ENCODE data around the gene TYROBP. TPM values are rescaled to one million over a fixed set of nuclear protein-coding genes. Genes with fewer than 3 reads are reported as not detected.
A peak's percentile ranks its signal among the peaks of the same experiment; 100 is the strongest.

The TYROBP gene
- total RNA-seq, 1 donor from 2014 or later = not detected

- Mint-ChIP-seq H3K27me3 (ENCODE audit: unreplicated experiment) (peaks cover 6% of the 10 kb centered on the region), H3K9me3 (ENCODE audit: unreplicated experiment) (no peaks in the 10 kb centered on the region), H3K4me1 (ENCODE audit: unreplicated experiment) (peaks cover 7% of the 10 kb centered on the region), H3K4me3 (ENCODE audit: unreplicated experiment) (no peak overlapping the region), H3K36me3 (ENCODE audit: unreplicated experiment) (no peaks in the 10 kb centered on the region), H3K27ac (ENCODE audit: unreplicated experiment) (no peak overlapping the region)
- peak; percentile 94 for DNase-seq (ENCODE audit: extremely low spot score, unreplicated experiment)
- TF ChIP-seq CTCF (IDR thresholded peaks at IDR 0.05) = no peak
Measured at GRCh38 chr19:35879770-35880317, 28.3 kb downstream of the TYROBP start.

GRCh38 chr19:35879068-35879467 lies 29.0 kb downstream of the TYROBP start:
- no peaks in the 10 kb centered on the region for H3K36me3 Mint-ChIP-seq (ENCODE audit: unreplicated experiment)
- DNase-seq (ENCODE audit: extremely low spot score, unreplicated experiment) = no peak
- peaks cover 7% of the 10 kb centered on the region for H3K4me1 Mint-ChIP-seq (ENCODE audit: unreplicated experiment)
- peaks cover 6% of the 10 kb centered on the region for H3K27me3 Mint-ChIP-seq (ENCODE audit: unreplicated experiment)
- H3K9me3 Mint-ChIP-seq (ENCODE audit: unreplicated experiment) = no peaks in the 10 kb centered on the region
- no peak for TF ChIP-seq CTCF (IDR thresholded peaks at IDR 0.05)
- H3K4me3 Mint-ChIP-seq (ENCODE audit: unreplicated experiment) = no peak overlapping the region
- no peak overlapping the region for H3K27ac Mint-ChIP-seq (ENCODE audit: unreplicated experiment)

GRCh38 chr19:35874392-35874930 lies 33.6 kb downstream of the TYROBP start:
- DNase-seq (ENCODE audit: extremely low spot score, unreplicated experiment) = no peak
- peaks cover 8% of the 10 kb centered on the region for H3K27me3 Mint-ChIP-seq (ENCODE audit: unreplicated experiment)
- H3K36me3 Mint-ChIP-seq (ENCODE audit: unreplicated experiment) = no peaks in the 10 kb centered on the region
- no peak for TF ChIP-seq CTCF (IDR thresholded peaks at IDR 0.05)
- H3K4me1 Mint-ChIP-seq (ENCODE audit: unreplicated experiment) = peaks cover 9% of the 10 kb centered on the region
- H3K27ac Mint-ChIP-seq (ENCODE audit: unreplicated experiment) = no peak overlapping the region
- no peak overlapping the region for H3K4me3 Mint-ChIP-seq (ENCODE audit: unreplicated experiment)
- no peaks in the 10 kb centered on the region for H3K9me3 Mint-ChIP-seq (ENCODE audit: unreplicated experiment)

GRCh38 chr19:35872180-35872579 lies 35.9 kb downstream of the TYROBP start:
- Mint-ChIP-seq H3K36me3 (ENCODE audit: unreplicated experiment) (no peaks in the 10 kb centered on the region), H3K27me3 (ENCODE audit: unreplicated experiment) (peaks cover 14% of the 10 kb centered on the region), H3K9me3 (ENCODE audit: unreplicated experiment) (no peaks in the 10 kb centered on the region), H3K4me1 (ENCODE audit: unreplicated experiment) (peaks cover 13% of the 10 kb centered on the region), H3K4me3 (ENCODE audit: unreplicated experiment) (no peak overlapping the region), H3K27ac (ENCODE audit: unreplicated experiment) (no peak overlapping the region)
- TF ChIP-seq CTCF (IDR thresholded peaks at IDR 0.05) = no peak
- DNase-seq (ENCODE audit: extremely low spot score, unreplicated experiment) = no peak

- no peak for TF ChIP-seq CTCF (IDR thresholded peaks at IDR 0.05)
- Mint-ChIP-seq H3K36me3 (ENCODE audit: unreplicated experiment) (no peaks in the 10 kb centered on the region), H3K4me3 (ENCODE audit: unreplicated experiment) (no peak overlapping the region), H3K9me3 (ENCODE audit: unreplicated experiment) (no peaks in the 10 kb centered on the region), H3K4me1 (ENCODE audit: unreplicated experiment) (peaks cover 13% of the 10 kb centered on the region), H3K27me3 (ENCODE audit: unreplicated experiment) (peaks cover 17% of the 10 kb centered on the region), H3K27ac (ENCODE audit: unreplicated experiment) (no peak overlapping the region)
- no peak for DNase-seq (ENCODE audit: extremely low spot score, unreplicated experiment)
Measured at GRCh38 chr19:35871611-35872010, 36.5 kb downstream of the TYROBP start.

Measured in osteocyte (in vitro differentiated cells).